Large intestine (tissue), 3 donors: ENCODE data around the gene EMC8. TPM values are rescaled to one million over a fixed set of nuclear protein-coding genes. Genes with fewer than 3 reads are reported as not detected.
"Not testable (repeated sequence)": the region's sequence is repeated elsewhere in the genome, so short reads cannot be mapped to it uniquely, and the experiment has no call there.

Experiments used
- DNase-seq, 2 donors: peaks; one replicate each; pipeline versions ENCODE4 v3.0.0 to v3.0.0-alpha.2; 2013
- H3K27ac ChIP-seq: one replicate; pipeline ENCODE4 v1.5.1; 2013; ENCODE audit warnings: low read length
- H3K27me3 ChIP-seq: 2 replicates; pipeline ENCODE4 v1.6.1; 2013; ENCODE audit warnings: low read length; ENCODE audit not compliant: control insufficient read depth, insufficient read depth
- H3K36me3 ChIP-seq: 2 replicates; pipeline ENCODE4 v1.6.1; 2013; ENCODE audit warnings: low read length; ENCODE audit not compliant: control insufficient read depth, insufficient read depth
- H3K4me1 ChIP-seq: one replicate; pipeline ENCODE4 v1.6.1; 2013; ENCODE audit warnings: low read length; ENCODE audit not compliant: control insufficient read depth, insufficient read depth
- H3K4me3 ChIP-seq: one replicate; pipeline ENCODE4 v1.5.1; 2013; ENCODE audit warnings: low read length
- H3K9me3 ChIP-seq: one replicate; pipeline ENCODE4 v1.6.1; 2013; ENCODE audit warnings: mild to moderate bottlenecking, low read depth, low read length, moderate library complexity; ENCODE audit not compliant: control insufficient read depth
- WGBS: methylation state at CpG from one replicate; pipeline ENCODE4 v1.1.5; 2013; ENCODE audit warnings: low lambda C conversion rate; ENCODE audit not compliant: insufficient coverage; 5-methylcytosine and 5-hydroxymethylcytosine counted together
- polyA plus RNA-seq: library from polyadenylated mRNA; unstranded; fragments of 120-200 nt; gene quantifications from one replicate; pipeline ENCODE4 v1.2.1, GENCODE V29; 2013

Gene EMC8
- polyA plus RNA-seq, 1 donor = 25.2 TPM

DNA sequence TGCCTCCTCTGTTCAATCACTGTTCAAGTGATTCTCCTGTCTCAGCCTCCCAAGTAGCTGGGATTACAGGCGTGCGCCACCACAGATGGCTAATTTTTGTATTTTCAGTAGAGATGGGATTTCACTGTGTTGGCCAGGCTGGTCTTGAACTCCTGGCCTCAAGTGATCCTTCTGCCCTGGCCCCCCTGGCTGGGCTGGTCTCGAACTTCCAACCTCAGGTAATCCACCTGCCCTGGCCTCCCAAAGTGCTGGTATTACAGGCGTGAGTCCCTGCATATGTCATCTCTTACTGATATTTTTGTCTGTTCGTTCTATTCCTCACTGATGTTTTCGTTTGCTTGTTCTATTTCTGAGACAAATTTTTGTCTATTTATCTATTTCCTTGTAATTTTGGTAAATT lies 17.9 kb upstream of the EMC8 start:
- not testable (repeated sequence) for H3K36me3 ChIP-seq, H3K27ac ChIP-seq, H3K4me1 ChIP-seq, H3K4me3 ChIP-seq, H3K9me3 ChIP-seq, DNase-seq
- WGBS = 83% methylated on average over 1 of the region's 6 CpGs
- peaks cover 17% of the 10 kb centered on the region for H3K27me3 ChIP-seq

DNA sequence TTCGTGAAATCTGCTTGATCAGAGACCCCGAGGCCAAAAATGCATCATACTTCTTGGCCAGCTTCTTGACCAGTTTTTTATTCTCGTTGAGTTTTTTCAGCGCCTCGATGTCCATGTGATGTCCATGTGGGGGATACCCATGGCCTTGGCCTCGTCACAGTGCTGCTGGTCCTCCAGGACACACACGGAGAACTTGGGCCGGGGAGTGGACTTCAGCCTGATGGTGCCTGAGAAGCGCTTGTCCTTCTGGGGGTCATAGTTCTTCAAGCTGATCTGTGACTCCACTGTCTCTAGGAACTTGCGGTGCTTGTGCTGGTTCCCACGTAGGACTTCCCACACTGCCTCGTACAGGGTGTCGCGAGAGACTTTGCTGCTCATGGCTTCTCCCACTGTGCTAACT lies 16.8 kb upstream of the EMC8 start:
- no peak for DNase-seq
- no CpG with 5 or more reads among the region's 14 CpGs for WGBS
- H3K36me3 ChIP-seq = no peaks in the 10 kb centered on the region
- H3K27me3 ChIP-seq = peaks cover 26% of the 10 kb centered on the region
- H3K27ac ChIP-seq = no peak overlapping the region
- no peaks in the 10 kb centered on the region for H3K9me3 ChIP-seq
- H3K4me1 ChIP-seq = no peaks in the 10 kb centered on the region
- H3K4me3 ChIP-seq = no peak overlapping the region

- no peak for DNase-seq
- H3K9me3 ChIP-seq = peaks cover 4% of the 10 kb centered on the region
- H3K4me1 ChIP-seq = no peaks in the 10 kb centered on the region
- H3K36me3 ChIP-seq = no peaks in the 10 kb centered on the region
- H3K27ac ChIP-seq = no peak overlapping the region
- H3K27me3 ChIP-seq = peaks cover 31% of the 10 kb centered on the region
- WGBS = no CpG with 5 or more reads among the region's 20 CpGs
- H3K4me3 ChIP-seq = no peak overlapping the region
Measured at GRCh38 chr16:85812811-85813700, 13.7 kb upstream of the EMC8 start.

DNA sequence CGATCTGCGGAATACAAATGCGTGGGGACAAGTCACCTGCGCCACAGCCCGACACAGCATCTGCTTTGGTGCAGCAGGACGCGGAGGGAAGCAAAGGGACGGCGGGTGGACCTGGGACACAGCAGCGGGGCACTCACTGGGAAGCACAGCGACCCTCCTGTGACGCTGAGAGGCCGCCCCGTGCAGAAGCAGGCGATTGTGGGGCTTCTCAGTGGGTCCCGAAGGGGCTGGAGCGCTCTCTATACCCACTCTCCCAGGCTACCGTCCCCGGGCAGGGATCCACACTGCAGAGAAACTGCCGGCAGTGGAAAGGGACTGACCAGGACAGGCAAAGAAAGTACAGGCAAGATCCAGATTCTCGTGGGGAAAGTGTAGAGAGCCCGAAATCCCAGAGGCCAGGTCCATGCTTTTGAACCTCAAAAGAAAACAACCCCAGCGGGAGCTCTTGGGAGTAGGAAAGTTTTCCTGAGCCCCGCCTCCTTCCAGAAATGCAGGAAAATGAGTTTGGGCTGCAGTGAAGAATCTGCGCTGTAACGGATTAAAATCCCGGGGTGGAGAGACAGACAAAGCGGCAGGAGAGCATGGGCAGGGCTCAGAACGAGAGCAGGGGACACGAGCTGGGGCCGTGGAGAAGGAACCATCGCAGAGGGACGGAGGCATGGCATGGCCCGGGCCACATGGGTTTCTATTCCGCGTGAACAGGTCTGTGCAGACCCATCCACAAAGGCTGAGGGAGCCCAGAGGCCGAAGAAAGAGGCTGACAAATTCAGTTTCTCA lies 12.9 kb upstream of the EMC8 start:
- Histone ChIP-seq H3K9me3 (peaks cover 4% of the 10 kb centered on the region), H3K27ac (no peak overlapping the region), H3K4me1 (no peaks in the 10 kb centered on the region), H3K4me3 (no peak overlapping the region), H3K27me3 (peaks cover 31% of the 10 kb centered on the region), H3K36me3 (peaks cover under 1% of the 10 kb centered on the region)
- DNase-seq = no peak
- 50% methylated on average over 2 of the region's 37 CpGs for WGBS

GRCh38 chr16:85810742-85811115 lies 11.4 kb upstream of the EMC8 start:
- Histone ChIP-seq H3K27me3 (peaks cover 31% of the 10 kb centered on the region), H3K36me3 (peaks cover 14% of the 10 kb centered on the region), H3K9me3 (peaks cover 4% of the 10 kb centered on the region), H3K4me3 (no peak overlapping the region), H3K27ac (no peak overlapping the region), H3K4me1 (no peaks in the 10 kb centered on the region)
- WGBS = no CpG with 5 or more reads among the region's 7 CpGs
- DNase-seq = no peak

DNA sequence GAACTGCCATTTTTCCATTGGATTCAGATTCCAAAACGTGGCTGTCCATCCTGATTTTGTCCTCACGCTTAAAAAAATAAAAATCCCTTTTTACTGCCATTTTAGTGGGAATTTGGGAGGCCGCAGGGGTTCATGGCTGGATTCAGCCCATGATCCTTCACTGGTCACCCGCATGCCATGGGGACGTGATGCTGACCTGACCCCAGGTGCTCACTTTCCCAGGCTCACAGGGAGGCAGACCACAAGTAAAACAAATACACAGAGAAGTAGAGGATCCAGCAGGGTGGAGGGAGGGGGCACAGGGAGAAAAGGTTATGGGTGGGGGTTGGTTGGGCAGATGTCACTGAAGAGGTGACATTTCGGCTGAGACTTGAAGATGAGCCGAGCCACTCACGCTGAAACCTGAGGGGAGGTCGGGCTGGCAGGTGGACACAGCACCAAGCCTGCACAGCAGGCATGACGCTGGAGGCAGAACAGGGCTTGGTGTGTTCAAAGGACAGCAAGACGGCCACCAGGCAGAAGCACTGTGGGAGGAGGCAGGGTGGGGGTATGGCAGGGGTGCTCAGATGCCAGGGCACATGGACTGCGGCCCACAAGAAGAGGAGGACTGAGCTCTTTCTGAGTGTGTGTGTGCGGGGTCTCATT lies 10.9 kb upstream of the EMC8 start:
- Histone ChIP-seq H3K4me3 (no peak overlapping the region), H3K27me3 (peaks cover 31% of the 10 kb centered on the region), H3K36me3 (peaks cover 19% of the 10 kb centered on the region), H3K4me1 (no peaks in the 10 kb centered on the region), H3K9me3 (peaks cover 4% of the 10 kb centered on the region), H3K27ac (no peak overlapping the region)
- no CpG with 5 or more reads among the region's 13 CpGs for WGBS
- no peak for DNase-seq

DNA sequence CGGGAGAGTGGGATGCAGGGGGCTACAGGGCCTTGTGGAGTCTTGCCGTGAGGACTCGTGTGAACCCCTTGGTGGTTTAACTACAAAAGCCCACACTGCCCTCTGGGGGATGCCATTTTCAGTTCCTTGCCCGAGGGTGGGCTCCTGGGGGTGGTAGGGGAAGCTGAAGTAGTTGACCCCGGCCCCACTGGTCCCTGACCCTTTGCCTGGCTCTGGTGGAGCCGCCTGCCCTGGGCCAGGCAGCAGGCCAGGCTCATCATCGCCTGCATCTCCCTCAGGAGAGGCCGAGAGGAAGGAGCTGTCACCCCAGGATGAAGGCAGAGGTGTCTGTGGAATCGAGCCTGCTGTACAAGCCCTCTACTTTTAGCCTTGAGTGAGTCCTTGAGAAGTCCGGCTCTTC lies 10.3 kb upstream of the EMC8 start:
- no peak for DNase-seq
- H3K4me3 ChIP-seq = no peak overlapping the region
- H3K36me3 ChIP-seq = peaks cover 24% of the 10 kb centered on the region
- H3K27ac ChIP-seq = no peak overlapping the region
- WGBS = no CpG with 5 or more reads among the region's 10 CpGs
- no peaks in the 10 kb centered on the region for H3K4me1 ChIP-seq
- H3K9me3 ChIP-seq = peaks cover 4% of the 10 kb centered on the region
- peaks cover 31% of the 10 kb centered on the region for H3K27me3 ChIP-seq

DNA sequence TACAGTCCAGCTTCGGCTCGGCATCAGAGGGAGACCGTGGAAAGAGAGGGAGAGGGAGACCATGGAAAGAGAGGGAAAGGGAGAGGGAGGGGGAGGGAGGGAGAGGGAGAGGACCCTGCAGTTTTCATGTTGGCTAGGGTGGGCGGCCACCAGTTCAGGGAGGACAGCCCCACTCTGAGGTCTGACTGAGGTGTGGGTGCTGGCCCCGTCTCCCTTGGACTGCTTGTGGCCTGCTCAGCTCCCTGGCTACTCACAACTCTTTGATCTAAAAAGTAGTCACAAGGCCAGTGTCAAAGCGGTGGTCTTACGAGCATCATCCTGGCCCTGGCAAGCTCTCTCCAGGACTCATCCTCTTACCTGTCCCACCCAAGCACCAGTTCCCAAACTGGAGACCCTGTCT lies 9.6 kb upstream of the EMC8 start:
- no peak overlapping the region for H3K4me3 ChIP-seq
- no peaks in the 10 kb centered on the region for H3K4me1 ChIP-seq
- H3K27ac ChIP-seq = no peak overlapping the region
- peaks cover 4% of the 10 kb centered on the region for H3K9me3 ChIP-seq
- no peak for DNase-seq
- no CpG with 5 or more reads among the region's 7 CpGs for whole genome bisulfite sequencing
- peaks cover 30% of the 10 kb centered on the region for H3K36me3 ChIP-seq
- H3K27me3 ChIP-seq = peaks cover 28% of the 10 kb centered on the region

DNA sequence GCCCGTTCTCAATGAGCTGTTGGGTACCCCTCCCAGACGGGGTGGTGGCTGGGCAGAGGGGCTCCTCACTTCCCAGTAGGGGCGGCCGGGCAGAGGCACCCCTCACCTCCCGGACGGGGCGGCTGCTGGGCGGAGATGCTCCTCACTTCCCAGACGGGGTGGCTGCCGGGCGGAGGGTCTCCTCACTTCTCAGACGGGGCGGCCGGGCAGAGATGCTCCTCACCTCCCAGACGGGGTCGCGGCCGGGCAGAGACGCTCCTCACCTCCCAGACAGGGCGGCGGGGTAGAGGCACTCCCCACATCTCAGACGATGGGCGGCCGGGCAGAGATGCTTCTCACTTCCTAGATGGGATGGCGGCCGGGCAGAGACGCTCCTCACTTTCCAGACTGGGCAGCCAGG lies 8.8 kb upstream of the EMC8 start:
- Histone ChIP-seq H3K36me3 (peaks cover 38% of the 10 kb centered on the region), H3K27me3 (peaks cover 22% of the 10 kb centered on the region)
- DNase-seq, H3K4me1 ChIP-seq, H3K4me3 ChIP-seq, H3K9me3 ChIP-seq, H3K27ac ChIP-seq: not testable (repeated sequence)
- no CpG with 5 or more reads among the region's 27 CpGs for WGBS

DNA sequence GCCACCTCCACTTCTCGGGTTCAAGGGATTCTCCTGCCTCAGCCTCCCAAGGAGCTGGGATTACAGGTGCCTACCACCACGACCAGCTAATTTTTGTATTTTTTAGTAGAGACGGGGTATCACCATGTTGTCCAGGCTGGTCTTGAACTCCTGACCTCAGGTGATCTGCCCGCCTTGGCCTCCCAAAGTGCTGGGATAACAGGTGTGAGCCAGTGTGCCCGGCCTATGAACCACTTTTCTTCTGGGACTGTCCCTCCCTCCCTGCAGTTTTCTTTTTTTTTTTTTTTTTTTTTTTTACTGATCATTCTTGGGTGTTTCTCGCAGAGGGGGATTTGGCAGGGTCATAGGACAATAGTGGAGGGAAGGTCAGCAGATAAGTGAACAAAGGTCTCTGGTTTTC lies 8.0 kb upstream of the EMC8 start:
- H3K4me1 ChIP-seq, H3K27ac ChIP-seq, H3K9me3 ChIP-seq, DNase-seq, H3K4me3 ChIP-seq: not testable (repeated sequence)
- WGBS = no CpG with 5 or more reads among the region's 6 CpGs
- H3K27me3 ChIP-seq = peaks cover 16% of the 10 kb centered on the region
- H3K36me3 ChIP-seq = peaks cover 46% of the 10 kb centered on the region
